HG02973 (cell line): ENCODE data around the gene HOXA7.

Experiments
- ATAC-seq: cut with Tn5 transposase; IDR thresholded peaks from one replicate; pipeline ENCODE4 v1.9.1; 2021; ENCODE audit warnings: moderate library complexity; ENCODE audit not compliant: unreplicated experiment

Gene HOXA7

GRCh38 chr7:27182861-27183681 lies 26.6 kb upstream of the HOXA7 start:
- no peak for ATAC-seq

DNA sequence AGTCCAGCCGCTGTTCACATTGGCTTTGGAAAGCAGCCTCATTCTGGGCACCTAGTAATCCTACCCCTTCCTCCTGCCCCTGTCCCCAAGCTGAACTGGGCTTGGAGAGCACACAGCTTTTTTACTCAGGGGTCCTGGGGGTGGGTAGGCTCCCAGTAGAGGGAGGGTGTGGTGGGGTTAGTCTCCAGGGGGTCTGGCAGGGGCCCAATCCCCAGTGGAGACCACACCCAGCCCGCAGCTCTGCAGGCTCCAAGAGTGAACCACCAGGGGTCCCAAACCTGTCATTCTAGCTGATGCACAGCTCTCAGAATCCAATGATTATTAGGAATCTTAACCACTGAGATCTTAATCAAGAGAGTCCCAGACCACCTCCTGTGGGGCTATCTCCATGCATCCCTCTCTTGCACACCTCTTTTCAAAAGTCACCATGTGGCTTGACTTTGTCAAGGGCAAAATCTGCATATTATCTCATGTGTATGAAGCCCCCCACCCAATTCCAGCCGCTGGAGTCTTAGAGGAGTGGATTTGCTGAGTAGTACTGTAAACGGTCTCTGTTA lies 25.9 kb upstream of the HOXA7 start:
- ATAC-seq: no peak

GRCh38 chr7:27181795-27182275 lies 25.4 kb upstream of the HOXA7 start:
- no peak for ATAC-seq

GRCh38 chr7:27180431-27181420 lies 24.3 kb upstream of the HOXA7 start:
- no peak for ATAC-seq

GRCh38 chr7:27179503-27180430 lies 23.3 kb upstream of the HOXA7 start:
- ATAC-seq: no peak

GRCh38 chr7:27179030-27179429 lies 22.6 kb upstream of the HOXA7 start:
- ATAC-seq: no peak

DNA sequence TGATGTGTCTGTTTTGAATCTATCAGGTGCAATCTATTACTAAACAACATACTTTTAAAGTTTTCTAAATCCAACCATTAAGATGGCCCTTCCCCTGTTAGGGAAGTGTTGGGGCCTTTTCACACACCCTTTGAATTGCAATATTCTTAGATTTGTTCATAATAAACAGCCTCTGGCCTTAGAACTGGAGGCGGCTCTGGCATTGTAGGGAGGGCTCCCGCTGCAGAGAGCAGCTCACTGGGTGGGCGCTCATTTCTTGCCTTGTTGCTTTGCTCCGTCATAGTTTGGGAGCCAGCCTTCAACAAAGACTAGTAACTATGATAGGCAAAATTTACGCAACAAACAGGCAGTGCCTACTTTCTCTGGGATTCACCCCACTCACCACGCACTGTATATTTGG lies 21.9 kb upstream of the HOXA7 start:
- no peak for ATAC-seq

DNA sequence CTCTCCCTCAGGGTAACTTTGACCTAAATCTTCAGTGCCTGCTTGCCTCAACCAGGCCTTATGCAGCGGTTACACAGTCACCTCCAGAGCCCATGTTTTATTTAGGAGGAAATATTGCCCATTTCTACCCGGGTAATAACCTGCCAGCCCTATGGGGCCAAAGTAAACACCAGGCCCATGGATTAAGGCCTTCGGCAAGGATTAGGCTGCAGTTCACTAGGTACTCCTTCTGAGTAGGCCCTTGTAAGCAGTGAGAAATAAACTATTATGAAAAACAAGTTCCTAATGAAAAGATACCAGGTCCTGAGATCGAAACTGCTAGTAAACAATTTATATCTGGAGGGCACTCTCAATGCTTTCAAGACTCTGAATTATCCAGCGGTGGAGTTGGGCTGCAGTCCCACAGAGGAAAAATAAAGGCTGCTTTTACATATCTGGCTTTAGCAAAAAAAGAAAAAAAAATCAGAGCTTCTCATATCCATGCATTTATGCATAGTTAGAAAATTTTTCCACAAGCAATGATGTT lies 21.4 kb upstream of the HOXA7 start:
- ATAC-seq: no peak

- ATAC-seq: no peak
Measured at GRCh38 chr7:27176962-27177794, 20.7 kb upstream of the HOXA7 start.

DNA sequence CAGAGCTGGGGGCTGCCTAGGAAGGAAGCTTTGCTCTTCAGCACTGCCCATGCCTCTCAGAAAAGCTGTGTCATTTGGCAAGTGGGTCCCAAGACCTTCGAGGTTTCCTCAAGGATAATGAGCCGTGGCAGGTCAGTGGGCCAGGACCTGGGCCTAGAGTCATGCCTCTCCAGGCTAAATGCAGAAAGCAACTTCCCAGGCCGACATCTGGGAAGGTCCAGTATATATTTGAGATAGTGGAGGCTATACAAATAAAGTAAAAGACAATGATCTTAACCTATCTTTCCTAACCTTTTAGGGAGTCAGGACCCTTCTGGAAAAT lies 20.0 kb upstream of the HOXA7 start:
- ATAC-seq: no peak

DNA sequence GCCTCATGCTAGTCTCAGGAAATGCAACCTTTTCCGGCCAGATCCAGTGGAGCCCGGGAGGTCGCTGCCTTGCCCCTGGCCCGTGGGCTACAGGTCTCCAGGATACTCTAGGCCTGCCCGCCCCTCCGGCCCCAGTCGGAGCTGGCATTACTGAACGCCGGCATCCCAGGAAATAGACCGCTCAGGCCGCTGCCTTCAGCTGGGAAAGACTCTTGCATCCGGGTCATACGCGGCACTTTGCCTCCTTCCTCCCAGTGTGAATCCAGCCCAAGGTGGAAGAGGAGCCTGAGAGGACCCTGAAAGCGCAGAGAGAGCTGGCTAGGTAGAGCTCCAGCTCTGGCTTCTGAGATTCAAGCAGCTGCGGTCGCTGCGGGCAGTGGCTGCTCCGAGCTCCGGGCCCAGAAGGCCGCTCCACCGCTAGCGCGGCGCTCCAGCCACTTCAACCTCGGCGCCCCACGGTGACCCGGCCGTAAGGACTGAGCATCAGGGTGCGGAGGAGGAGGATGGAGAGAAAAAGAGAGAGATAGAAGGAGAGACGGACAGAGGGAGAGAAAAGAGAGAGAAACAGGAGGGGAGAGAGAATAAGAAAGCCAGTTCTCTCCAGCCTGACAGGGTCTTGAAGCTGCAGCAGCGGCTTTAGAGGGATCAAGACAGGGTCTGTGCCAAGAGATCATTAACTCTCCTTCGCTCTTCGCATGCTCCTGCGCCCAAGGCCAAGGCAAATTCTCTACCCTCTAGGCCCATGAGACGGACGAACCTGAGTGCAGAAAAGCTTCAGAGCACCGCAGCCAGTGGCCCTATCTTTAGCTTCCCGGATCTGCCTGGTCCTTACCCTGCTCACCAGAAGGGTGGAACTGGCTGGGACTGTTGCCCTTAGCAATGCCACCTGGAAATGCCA lies 19.4 kb upstream of the HOXA7 start:
- ATAC-seq: no peak

- no peak for ATAC-seq
Measured at GRCh38 chr7:27174874-27175625, 18.6 kb upstream of the HOXA7 start.

GRCh38 chr7:27173956-27174873 lies 17.7 kb upstream of the HOXA7 start, which contains the start of gene HOXA10:
TSS of gene HOXA10 (minus strand) at chr7:27174320. CDS start at chr7:27174306, 14 bp downstream.
- ATAC-seq: no peak

- ATAC-seq: no peak
Measured at GRCh38 chr7:27173511-27173955, 17.1 kb upstream of the HOXA7 start.

GRCh38 chr7:27172823-27173510 lies 16.5 kb upstream of the HOXA7 start:
- no peak for ATAC-seq

DNA sequence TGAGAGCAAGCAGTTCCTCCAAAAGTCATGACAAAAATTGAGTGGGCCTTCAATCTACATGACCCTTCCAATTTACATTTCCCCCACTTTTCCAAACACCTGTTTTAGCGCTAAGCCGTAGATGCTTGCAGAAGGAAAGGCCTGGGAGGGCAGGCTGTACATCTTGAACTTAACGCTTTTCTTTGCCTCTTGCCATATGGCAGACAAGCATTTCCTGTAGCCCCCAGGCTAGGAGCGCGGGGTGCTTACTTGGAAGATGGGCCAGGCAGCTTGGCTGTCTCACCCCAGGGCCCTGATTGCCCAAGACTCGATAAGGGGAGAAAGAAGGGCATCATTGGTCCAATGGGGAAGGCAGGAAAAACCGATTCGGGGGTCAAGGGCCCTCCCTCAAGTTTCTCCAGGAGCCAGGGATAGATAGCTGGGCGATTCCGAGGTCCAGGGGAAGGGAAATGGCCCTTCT lies 15.9 kb upstream of the HOXA7 start:
- ATAC-seq: no peak
